SU-DHL-6 (cell line): ENCODE results near the gene SFTA2.

Experiments
- CTCF ChIP-seq: fragments of 200-600 bp; sonication (generic); IDR thresholded peaks from one replicate; pipeline ENCODE4 v1.5.1; 2017; ENCODE audit warnings: antibody characterized with exemption, mild to moderate bottlenecking, low read length, moderate library complexity; ENCODE audit not compliant: insufficient read depth, poor library complexity, severe bottlenecking
- EZH2phosphoT487 ChIP-seq: fragments of 200-600 bp; sonication (generic), shearing (Covaris generic); conservative IDR thresholded peaks from 2 replicates; pipeline ENCODE4 v1.6.1; 2018; ENCODE audit warnings: mild to moderate bottlenecking, antibody characterized with exemption, low read length, moderate library complexity, mixed read lengths

- TF ChIP-seq CTCF (no peak), EZH2phosphoT487 (no peak)
Measured at GRCh38 chr6:30954631-30955366, 22.8 kb upstream of the SFTA2 start.
